Activated T-cell treated with anti-CD3 and anti-CD28 coated beads for 4 hours (primary cell): Measurements from ENCODE around the gene TDRD3.
"Not testable (repeated sequence)": the region's sequence is repeated elsewhere in the genome, so short reads cannot be mapped to it uniquely, and the experiment has no call there.

ENCODE experiments used
- DNase-seq: peaks from one replicate; pipeline ENCODE4 v3.0.0-alpha.2; 2020

The TDRD3 gene

GRCh38 chr13:60398907-60399589 is 2.0 kb downstream of the TDRD3 start:
- DNase-seq = no peak

- DNase-seq = no peak
Measured at GRCh38 chr13:60402022-60402421, 5.0 kb downstream of the TDRD3 start.

DNA sequence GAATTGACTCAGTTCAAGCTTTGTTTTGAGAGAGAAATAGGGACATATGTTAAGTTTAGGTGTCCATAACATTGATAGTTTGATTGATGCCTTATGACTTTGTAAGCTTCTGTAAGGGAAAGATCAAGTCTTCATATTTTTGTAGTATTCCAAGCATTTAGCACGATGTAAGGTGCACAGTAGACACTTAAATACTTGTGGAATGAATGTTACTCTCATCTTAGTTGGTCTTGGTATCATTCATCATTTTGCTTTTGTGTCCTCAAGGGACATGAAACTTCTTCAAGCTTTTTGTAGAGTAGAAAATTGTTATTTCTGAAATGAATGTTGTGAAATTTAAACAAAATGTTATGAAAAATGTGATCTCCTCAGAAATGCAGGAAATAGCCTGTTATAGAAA is 10.1 kb downstream of the TDRD3 start:
- no peak for DNase-seq

GRCh38 chr13:60407852-60408251 is 10.8 kb downstream of the TDRD3 start:
- not testable (repeated sequence) for DNase-seq

- not testable (repeated sequence) for DNase-seq
Measured at GRCh38 chr13:60409574-60410292, 12.7 kb downstream of the TDRD3 start.

DNA sequence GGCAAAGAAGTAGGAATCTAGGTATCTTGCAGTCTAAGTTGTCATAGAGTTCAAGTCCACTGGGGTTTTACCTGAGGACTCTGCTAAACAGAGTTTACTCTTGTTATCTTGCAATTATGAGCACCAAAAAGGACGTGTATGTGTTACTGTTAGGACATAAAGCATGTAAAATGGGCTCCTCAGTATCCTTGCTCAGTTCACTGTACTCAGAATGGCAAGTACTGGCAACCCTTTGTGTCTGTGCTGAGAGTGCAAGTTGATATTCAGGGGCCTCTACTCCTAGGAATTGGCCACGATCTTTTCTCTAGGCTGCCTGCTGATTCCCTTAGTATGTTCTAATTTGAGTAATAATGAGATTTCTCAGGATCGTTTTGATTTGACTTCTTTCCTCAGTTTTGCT is 13.3 kb downstream of the TDRD3 start:
- no peak for DNase-seq

- no peak for DNase-seq
Measured at GRCh38 chr13:60411464-60411863, 14.4 kb downstream of the TDRD3 start.

- no peak for DNase-seq
Measured at GRCh38 chr13:60411983-60412382, 15.0 kb downstream of the TDRD3 start.

DNA sequence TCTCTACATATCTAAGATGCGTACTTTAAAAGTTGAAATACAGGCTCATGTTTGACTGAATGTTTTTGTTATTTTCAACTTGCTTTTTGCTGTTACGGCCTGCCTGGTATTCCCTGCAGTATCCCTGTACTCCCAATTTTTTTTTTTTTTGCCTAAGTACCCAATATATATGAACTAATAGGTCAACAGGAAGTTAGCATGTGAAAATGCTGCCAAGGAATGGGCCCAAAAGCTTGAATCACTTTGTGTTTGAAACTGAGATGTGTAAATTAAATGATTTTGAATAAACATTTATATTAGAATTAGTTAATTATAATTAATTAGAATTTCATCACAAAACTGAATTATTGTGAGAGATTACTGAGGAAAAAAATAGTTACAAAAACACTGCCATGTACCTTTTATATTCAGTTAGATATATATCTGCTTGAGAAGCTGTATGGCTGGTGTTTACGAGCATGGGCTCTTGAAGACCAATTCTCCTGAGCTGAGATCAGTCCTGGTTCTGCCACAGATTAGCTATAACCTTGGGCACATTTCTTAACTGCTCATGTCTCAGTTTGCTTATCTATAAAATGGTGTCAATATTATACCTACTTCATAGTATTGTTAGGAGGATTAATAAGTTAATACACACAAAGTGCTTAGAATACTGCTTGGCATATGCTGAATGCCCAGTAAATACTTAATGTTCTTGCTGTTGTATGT is 16.0 kb downstream of the TDRD3 start:
- no peak for DNase-seq

DNA sequence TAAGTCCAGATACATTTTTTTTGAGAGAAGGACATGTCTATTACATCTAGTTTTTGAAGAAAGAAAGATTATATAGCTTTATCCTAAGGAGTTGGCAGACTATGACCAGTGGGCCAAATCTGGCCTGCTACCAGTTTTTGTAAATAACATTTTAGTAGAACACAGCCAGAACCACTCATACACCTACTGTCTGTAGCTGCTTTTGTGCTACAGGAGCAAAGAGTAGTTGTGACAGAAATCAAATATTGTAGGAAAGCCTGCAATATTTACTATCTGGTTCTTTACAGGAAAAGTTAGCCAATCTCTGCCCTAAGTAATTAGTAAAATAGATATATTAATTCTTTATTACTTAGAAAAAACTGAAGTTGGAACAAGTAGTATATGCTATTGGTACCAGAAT is 17.2 kb downstream of the TDRD3 start:
- no peak for DNase-seq

GRCh38 chr13:60417734-60418133 is 20.7 kb downstream of the TDRD3 start:
- DNase-seq = no peak

GRCh38 chr13:60418954-60419353 is 21.9 kb downstream of the TDRD3 start:
- DNase-seq = no peak

- DNase-seq = no peak
Measured at GRCh38 chr13:60425332-60425731, 28.3 kb downstream of the TDRD3 start.

- DNase-seq = no peak
Measured at GRCh38 chr13:60426075-60426474, 29.1 kb downstream of the TDRD3 start.

GRCh38 chr13:60427285-60427684 is 30.3 kb downstream of the TDRD3 start:
- no peak for DNase-seq

DNA sequence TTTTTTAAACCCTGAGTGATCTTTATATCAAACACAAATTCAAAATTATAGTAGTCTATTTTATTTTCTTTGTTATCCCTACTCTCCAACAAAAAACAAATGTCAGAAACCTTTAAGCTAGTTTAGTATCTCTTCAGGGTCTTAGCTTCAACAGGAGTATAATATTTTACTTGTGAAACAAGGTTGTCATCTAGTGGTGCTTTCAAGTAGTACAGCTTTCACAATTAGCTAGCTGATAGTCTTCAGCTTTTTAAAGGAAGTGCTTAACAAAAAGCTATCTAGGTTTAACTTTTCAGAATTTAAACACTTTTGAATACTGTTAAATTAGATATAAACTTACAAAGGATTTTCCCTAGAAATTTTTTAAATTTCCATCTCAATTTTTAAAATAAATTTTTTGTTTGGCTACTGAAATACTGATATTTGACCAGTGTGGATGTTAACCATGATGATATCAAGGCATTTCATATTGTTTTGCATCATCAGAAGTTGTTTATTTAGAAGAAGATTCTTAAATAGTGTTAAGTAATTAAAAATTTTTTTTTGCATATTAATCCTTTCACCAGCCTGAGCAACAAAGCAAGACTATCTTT is 34.2 kb downstream of the TDRD3 start:
- DNase-seq = no peak

- no peak for DNase-seq
Measured at GRCh38 chr13:60433505-60433904, 36.5 kb downstream of the TDRD3 start.

DNA sequence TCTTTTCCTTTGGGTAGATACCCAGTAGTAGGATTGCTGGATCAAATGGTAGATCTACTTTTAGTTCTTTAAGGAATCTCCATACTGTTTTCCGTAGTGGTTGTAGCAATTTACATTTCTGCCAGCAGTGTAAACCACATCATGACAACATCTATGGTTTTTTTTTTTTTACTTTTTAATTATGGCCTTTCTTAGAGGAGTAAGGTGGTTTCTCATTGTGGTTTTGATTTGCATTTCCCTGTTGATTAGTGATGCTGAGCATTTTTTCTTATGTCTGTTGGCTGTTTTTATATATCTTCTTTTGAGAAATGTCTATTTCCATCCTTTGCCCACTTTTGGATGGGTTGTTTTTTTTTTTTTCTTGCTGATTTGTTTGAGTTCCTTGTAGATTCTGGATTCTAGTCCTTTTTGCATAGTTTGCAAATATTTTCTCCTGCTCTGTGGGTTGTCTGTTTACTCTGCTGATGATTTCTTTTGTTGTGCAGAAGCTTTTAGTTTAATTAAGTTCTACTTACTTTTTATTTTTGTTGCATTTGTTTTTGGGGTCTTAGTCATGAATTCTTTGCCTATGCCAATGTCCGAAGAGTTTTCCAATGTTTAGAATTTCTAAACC is 38.8 kb downstream of the TDRD3 start:
- DNase-seq = no peak

- DNase-seq = no peak
Measured at GRCh38 chr13:60439201-60439600, 42.2 kb downstream of the TDRD3 start.

GRCh38 chr13:60441761-60442160 is 44.7 kb downstream of the TDRD3 start:
- DNase-seq = no peak

- DNase-seq = no peak
Measured at GRCh38 chr13:60448907-60449510, 52.0 kb downstream of the TDRD3 start.

DNA sequence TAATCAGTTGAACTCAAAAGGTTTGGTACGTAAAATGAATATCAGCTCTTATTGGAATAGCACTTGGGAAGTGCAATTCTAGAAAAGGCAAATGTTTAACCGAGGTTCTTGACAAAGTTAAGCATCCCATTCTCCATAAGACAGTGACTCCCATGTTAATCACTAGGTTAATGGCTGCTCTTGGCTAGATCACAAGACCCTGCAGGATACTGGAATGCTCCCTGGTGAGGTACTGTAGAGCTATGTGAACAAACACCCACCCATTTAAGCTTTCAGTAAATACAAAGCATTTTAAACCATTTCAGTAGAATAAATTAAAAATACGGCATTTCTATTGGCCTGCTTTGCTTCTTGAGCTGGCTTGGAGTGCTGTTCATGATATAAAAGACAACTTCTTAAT is 56.5 kb downstream of the TDRD3 start:
- DNase-seq = no peak

GRCh38 chr13:60454425-60454824 is 57.4 kb downstream of the TDRD3 start:
- no peak for DNase-seq
